H1 (cell line): ENCODE results near the gene AGBL4. TPM values are rescaled to one million over a fixed set of nuclear protein-coding genes. Genes with fewer than 3 reads are reported as not detected.

Experiments used
- EP300 ChIP-seq, 2 experiments: IDR thresholded peaks; 1 replicate in 1 of 2; 2 replicates in 1 of 2; pipeline ENCODE4 v1.6.1; 2011 to 2012; ENCODE audit warnings: low read depth in 2 of 2, low read length in 2 of 2, mild to moderate bottlenecking in 2 of 2, borderline replicate concordance in 1 of 2, inconsistent platforms in 1 of 2, moderate library complexity in 1 of 2
- TAF1 ChIP-seq: IDR thresholded peaks from 2 replicates; pipeline ENCODE4 v1.6.1; 2011; ENCODE audit warnings: mild to moderate bottlenecking, low read depth, low read length
- polyA plus RNA-seq, 7 experiments: library from polyadenylated mRNA; depleted of rRNA in 3 of 7; stranded (reverse) in 5 of 7; unstranded in 2 of 7; fragments of >200 nt in 5 of 7; fragments of 200-250 nt in 2 of 7; gene quantifications; 1 replicate in 5 of 7; 2 replicates in 1 of 7; 4 replicates in 1 of 7; pipeline versions ENCODE4 v1.2.1 to v1.2.3, GENCODE V29; 2011 to 2013; ENCODE audit warnings: missing spikeins in 2 of 7, mixed read lengths in 2 of 7
- total RNA-seq: library from RNA; stranded (reverse); fragmentation: NEBNext Ultra II Directional; extraction: Animal tissue kit (Norgen Biotek cat#: 25700); gene quantifications from 2 replicates; pipeline ENCODE4 v1.2.1, GENCODE V29; 2021

Gene AGBL4
- total and polyA plus RNA-seq, 2 of the 8 experiments (the other 6 are each of a cell fraction or from before 2014, with no cell fraction given): 0.41 to 0.45 TPM

DNA sequence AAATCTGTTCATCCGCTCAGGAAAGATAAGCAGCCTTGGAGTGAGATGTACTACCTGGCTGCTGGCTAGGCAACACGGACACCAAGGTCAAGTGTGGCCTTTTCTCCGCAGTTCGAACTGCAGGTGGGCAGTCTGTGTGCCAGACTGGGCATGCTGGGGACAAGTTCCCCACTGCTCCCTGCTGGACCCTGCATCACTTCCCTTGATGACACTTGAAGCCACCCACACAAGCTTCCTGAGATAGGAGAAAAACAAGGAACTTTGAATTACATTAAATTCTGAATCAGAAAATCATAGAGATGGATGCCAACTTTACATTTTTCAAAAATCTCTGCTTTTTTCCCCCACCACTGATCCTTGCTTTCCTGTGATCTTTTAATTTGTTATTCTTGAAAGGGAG lies 1285.4 kb downstream of the AGBL4 start (continued):
- TF ChIP-seq EP300 (IDR thresholded peaks at IDR 0.05; ENCODE audit: borderline replicate concordance in 1 of 2, low read depth in 2 of 2, low read length in 2 of 2) (no peak), TAF1 (no peak)
- TF ChIP-seq, all 59 proteins: peak for 0
